ENCODE results near the gene UROD.

DNA sequence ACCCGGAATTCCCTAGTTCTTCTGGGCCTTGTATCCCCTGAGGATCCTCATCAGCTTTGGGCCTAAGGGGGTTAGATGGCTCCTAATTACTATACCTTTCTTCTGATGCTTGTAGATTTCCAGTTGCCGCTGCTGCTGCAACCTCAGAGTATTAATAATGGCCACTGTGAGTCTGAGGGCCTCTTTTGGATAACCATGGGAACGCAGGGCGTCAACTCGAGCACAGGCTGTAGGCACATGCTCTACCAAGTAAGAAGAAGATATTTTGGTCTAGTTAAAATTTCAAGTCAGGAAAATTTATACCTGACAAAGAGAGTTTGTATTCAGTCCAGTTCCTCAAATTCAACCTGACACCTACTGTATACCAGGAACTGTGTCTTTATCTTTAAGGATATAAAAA lies 28.2 kb downstream of the UROD start:
- TF ChIP-seq POLR2AphosphoS5 (IDR thresholded peaks at IDR 0.05) (no peak), EZH2 (IDR thresholded peaks at IDR 0.05; ENCODE audit: borderline replicate concordance, insufficient read depth, low read length, poor library complexity, severe bottlenecking) (no peak), EP300 (conservative IDR thresholded peaks at IDR 0.05; ENCODE audit: poor library complexity, severe bottlenecking) (no peak), RAD21 (conservative IDR thresholded peaks at IDR 0.05) (no peak), TAF1 (IDR thresholded peaks at IDR 0.05; ENCODE audit: low read depth) (no peak), SMC3 (conservative IDR thresholded peaks at IDR 0.05; ENCODE audit: poor library complexity) (no peak), MXI1 (conservative IDR thresholded peaks at IDR 0.05; ENCODE audit: poor library complexity, severe bottlenecking) (no peak)
- TF ChIP-seq, protein P1, sequence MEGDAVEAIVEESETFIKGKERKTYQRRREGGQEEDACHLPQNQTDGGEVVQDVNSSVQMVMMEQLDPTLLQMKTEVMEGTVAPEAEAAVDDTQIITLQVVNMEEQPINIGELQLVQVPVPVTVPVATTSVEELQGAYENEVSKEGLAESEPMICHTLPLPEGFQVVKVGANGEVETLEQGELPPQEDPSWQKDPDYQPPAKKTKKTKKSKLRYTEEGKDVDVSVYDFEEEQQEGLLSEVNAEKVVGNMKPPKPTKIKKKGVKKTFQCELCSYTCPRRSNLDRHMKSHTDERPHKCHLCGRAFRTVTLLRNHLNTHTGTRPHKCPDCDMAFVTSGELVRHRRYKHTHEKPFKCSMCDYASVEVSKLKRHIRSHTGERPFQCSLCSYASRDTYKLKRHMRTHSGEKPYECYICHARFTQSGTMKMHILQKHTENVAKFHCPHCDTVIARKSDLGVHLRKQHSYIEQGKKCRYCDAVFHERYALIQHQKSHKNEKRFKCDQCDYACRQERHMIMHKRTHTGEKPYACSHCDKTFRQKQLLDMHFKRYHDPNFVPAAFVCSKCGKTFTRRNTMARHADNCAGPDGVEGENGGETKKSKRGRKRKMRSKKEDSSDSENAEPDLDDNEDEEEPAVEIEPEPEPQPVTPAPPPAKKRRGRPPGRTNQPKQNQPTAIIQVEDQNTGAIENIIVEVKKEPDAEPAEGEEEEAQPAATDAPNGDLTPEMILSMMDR (IDR thresholded peaks at IDR 0.05; ENCODE audit: poor library complexity, severe bottlenecking) = no peak
- TF ChIP-seq, protein P2, sequence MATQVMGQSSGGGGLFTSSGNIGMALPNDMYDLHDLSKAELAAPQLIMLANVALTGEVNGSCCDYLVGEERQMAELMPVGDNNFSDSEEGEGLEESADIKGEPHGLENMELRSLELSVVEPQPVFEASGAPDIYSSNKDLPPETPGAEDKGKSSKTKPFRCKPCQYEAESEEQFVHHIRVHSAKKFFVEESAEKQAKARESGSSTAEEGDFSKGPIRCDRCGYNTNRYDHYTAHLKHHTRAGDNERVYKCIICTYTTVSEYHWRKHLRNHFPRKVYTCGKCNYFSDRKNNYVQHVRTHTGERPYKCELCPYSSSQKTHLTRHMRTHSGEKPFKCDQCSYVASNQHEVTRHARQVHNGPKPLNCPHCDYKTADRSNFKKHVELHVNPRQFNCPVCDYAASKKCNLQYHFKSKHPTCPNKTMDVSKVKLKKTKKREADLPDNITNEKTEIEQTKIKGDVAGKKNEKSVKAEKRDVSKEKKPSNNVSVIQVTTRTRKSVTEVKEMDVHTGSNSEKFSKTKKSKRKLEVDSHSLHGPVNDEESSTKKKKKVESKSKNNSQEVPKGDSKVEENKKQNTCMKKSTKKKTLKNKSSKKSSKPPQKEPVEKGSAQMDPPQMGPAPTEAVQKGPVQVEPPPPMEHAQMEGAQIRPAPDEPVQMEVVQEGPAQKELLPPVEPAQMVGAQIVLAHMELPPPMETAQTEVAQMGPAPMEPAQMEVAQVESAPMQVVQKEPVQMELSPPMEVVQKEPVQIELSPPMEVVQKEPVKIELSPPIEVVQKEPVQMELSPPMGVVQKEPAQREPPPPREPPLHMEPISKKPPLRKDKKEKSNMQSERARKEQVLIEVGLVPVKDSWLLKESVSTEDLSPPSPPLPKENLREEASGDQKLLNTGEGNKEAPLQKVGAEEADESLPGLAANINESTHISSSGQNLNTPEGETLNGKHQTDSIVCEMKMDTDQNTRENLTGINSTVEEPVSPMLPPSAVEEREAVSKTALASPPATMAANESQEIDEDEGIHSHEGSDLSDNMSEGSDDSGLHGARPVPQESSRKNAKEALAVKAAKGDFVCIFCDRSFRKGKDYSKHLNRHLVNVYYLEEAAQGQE (IDR thresholded peaks at IDR 0.05; ENCODE audit: borderline replicate concordance) = no peak

Data from neural cell (in vitro differentiated cells).